ENCODE data around the gene GPX7.

The GPX7 gene

GRCh38 chr1:52631759-52632331 is 29.7 kb downstream of the GPX7 start:
- H3K27ac ChIP-seq = no peak overlapping the region
- no peak for TF ChIP-seq ZFX (IDR thresholded peaks at IDR 0.05; ENCODE audit: borderline replicate concordance)
- TF ChIP-seq CTCF (IDR thresholded peaks at IDR 0.05) = no peak

GRCh38 chr1:52632732-52633290 is 30.6 kb downstream of the GPX7 start, which contains the start of gene SHISAL2A:
SHISAL2A (plus strand) TSS chr1:52633168; CDS start chr1:52633494, 326 bp downstream.
- TF ChIP-seq CTCF (IDR thresholded peaks at IDR 0.05) (peak; percentile 8; the same call in 1 of the 2 replicates), ZFX (IDR thresholded peaks at IDR 0.05; ENCODE audit: borderline replicate concordance) (no peak)
- H3K27ac ChIP-seq = no peak within 1 kb of the TSS

GRCh38 chr1:52633291-52633754 is 31.2 kb downstream of the GPX7 start:
- no peak overlapping the region for H3K27ac ChIP-seq
- 0 out of 2 replicates have a peak, but pooled peaks have one; percentile 6 for TF ChIP-seq CTCF (IDR thresholded peaks at IDR 0.05)
- no peak for TF ChIP-seq ZFX (IDR thresholded peaks at IDR 0.05; ENCODE audit: borderline replicate concordance)

GRCh38 chr1:52634111-52634510 is 31.9 kb downstream of the GPX7 start:
- TF ChIP-seq CTCF (IDR thresholded peaks at IDR 0.05) (no peak), ZFX (IDR thresholded peaks at IDR 0.05; ENCODE audit: borderline replicate concordance) (no peak)
- H3K27ac ChIP-seq = no peak overlapping the region

- TF ChIP-seq CTCF (IDR thresholded peaks at IDR 0.05) = no peak
- TF ChIP-seq ZFX (IDR thresholded peaks at IDR 0.05; ENCODE audit: borderline replicate concordance) = no peak
- H3K27ac ChIP-seq = no peak overlapping the region
Observed at GRCh38 chr1:52635321-52636089, 33.3 kb downstream of the GPX7 start.

- TF ChIP-seq CTCF (IDR thresholded peaks at IDR 0.05) (no peak), ZFX (IDR thresholded peaks at IDR 0.05; ENCODE audit: borderline replicate concordance) (no peak)
- no peak overlapping the region for H3K27ac ChIP-seq
Observed at GRCh38 chr1:52636721-52637695, 34.8 kb downstream of the GPX7 start.
